H1 (cell line): Measurements from ENCODE around the gene CLEC4F. TPM values are rescaled to one million over a fixed set of nuclear protein-coding genes. Genes with fewer than 3 reads are reported as not detected.

Source experiments
- CTCF ChIA-PET: fragments of 300-600 bp; sonication (Branson Sonifier 250); formaldehyde crosslinking; loops from one replicate; lab custom pipeline; 2021; ENCODE audit not compliant: partially characterized antibody; lab: Charles Lee
- POLR2A ChIA-PET: fragments of 300-600 bp; sonication (Branson Sonifier 250); formaldehyde crosslinking; loops from one replicate; lab custom pipeline; 2021; ENCODE audit warnings: inconsistent platforms; ENCODE audit not compliant: partially characterized antibody; lab: Charles Lee
- DNase-seq, 2 experiments: peaks; one replicate each; pipeline versions ENCODE4 v3.0.0 to v3.0.0-alpha.2; 2010 to 2022; ENCODE audit warnings: low spot score in 2 of 2, low read depth in 1 of 2, mixed read lengths in 1 of 2
- FAIRE-seq: peaks from 2 replicates; lab custom pipeline; 2011; peaks lifted over from hg19 to GRCh38; lab: Jason Lieb, UNC
- H2AFZ ChIP-seq: 2 replicates; pipeline ENCODE4 v1.8.1; 2012; ENCODE audit warnings: low read length, inconsistent platforms
- H2AK5ac ChIP-seq: 2 replicates; pipeline ENCODE4 v1.6.1; 2013; ENCODE audit warnings: low read depth, low read length
- H2BK120ac ChIP-seq: replicated peaks from 2 replicates; pipeline ENCODE3; 2013; ENCODE audit warnings: low read depth, low read length, inconsistent platforms
- H2BK12ac ChIP-seq: 2 replicates; pipeline ENCODE4 v1.6.1; 2013; ENCODE audit warnings: low read depth, low read length
- H2BK15ac ChIP-seq: 2 replicates; pipeline ENCODE4 v1.6.1; 2013; ENCODE audit warnings: low read length
- H2BK20ac ChIP-seq: 2 replicates; pipeline ENCODE4 v1.6.1; 2013; ENCODE audit warnings: low read length
- H2BK5ac ChIP-seq: 2 replicates; pipeline ENCODE4 v1.6.1; 2013; ENCODE audit warnings: low read depth, low read length
- H3K14ac ChIP-seq: 2 replicates; pipeline ENCODE4 v1.6.1; 2013; ENCODE audit warnings: inconsistent platforms; ENCODE audit not compliant: insufficient read length
- H3K18ac ChIP-seq: 2 replicates; pipeline ENCODE4 v1.6.1; 2013; ENCODE audit warnings: low read length; ENCODE audit errors: extremely low read depth
- H3K23ac ChIP-seq: 2 replicates; pipeline ENCODE4 v1.6.1; 2013; ENCODE audit warnings: inconsistent platforms; ENCODE audit not compliant: insufficient read length
- H3K23me2 ChIP-seq: 2 replicates; pipeline ENCODE4 v1.6.1; 2013; ENCODE audit warnings: low read depth, low read length
- H3K27ac ChIP-seq: 2 replicates; pipeline ENCODE4 v1.6.1; 2011; ENCODE audit warnings: low read depth, low read length, inconsistent platforms
- H3K27me3 ChIP-seq, 4 experiments: replicated peaks in 1 of 4; 1 replicate in 1 of 4; 2 replicates in 3 of 4; pipeline versions ENCODE4 v1.6.1 to v1.8.1; 2011 to 2013; ENCODE audit warnings: low read length in 3 of 4, mild to moderate bottlenecking in 3 of 4, inconsistent platforms in 2 of 4, mixed read lengths in 2 of 4, moderate library complexity in 1 of 4; ENCODE audit not compliant: control insufficient read depth in 3 of 4, insufficient read depth in 3 of 4; ENCODE audit errors: extremely low read depth in 1 of 4
- H3K36me3 ChIP-seq, 4 experiments: 2 replicates each; pipeline versions ENCODE4 v1.6.1 to v1.8.1; 2011 to 2013; ENCODE audit warnings: mild to moderate bottlenecking in 4 of 4, low read length in 3 of 4, moderate library complexity in 2 of 4, control low read depth in 1 of 4, inconsistent platforms in 1 of 4; ENCODE audit not compliant: insufficient read depth in 4 of 4, control insufficient read depth in 2 of 4
- H3K4ac ChIP-seq: replicated peaks from 2 replicates; pipeline ENCODE3; 2013; ENCODE audit warnings: low read length, low read depth, mixed read lengths, inconsistent platforms; ENCODE audit not compliant: insufficient read length
- H3K4me1 ChIP-seq, 4 experiments: replicated peaks in 1 of 4; 1 replicate in 1 of 4; 2 replicates in 3 of 4; pipeline versions ENCODE4 v1.6.1 to v1.8.1; 2011 to 2013; ENCODE audit warnings: low read length in 3 of 4, inconsistent platforms in 2 of 4, mixed read lengths in 1 of 4; ENCODE audit not compliant: insufficient read depth in 4 of 4, control insufficient read depth in 3 of 4
- H3K4me2 ChIP-seq, 2 experiments: 2 replicates each; pipeline versions ENCODE4 v1.6.1 to v1.8.1; 2011 to 2013; ENCODE audit warnings: low read depth in 2 of 2, low read length in 2 of 2, control low read depth in 1 of 2, inconsistent platforms in 1 of 2, mild to moderate bottlenecking in 1 of 2; ENCODE audit not compliant: insufficient read depth in 1 of 2
- H3K4me3 ChIP-seq, 4 experiments: fragments of 200-600, 300-600 bp in 1 of 4; sonication (generic), shearing (Covaris generic), sonication (Bioruptor Twin) in 1 of 4; 2 replicates each; pipeline versions ENCODE4 v1.5.1 to v1.8.1; 2011 to 2016; ENCODE audit warnings: low read length in 4 of 4, low read depth in 3 of 4, control low read depth in 2 of 4, inconsistent platforms in 2 of 4, mild to moderate bottlenecking in 2 of 4, mixed read lengths in 1 of 4, moderate library complexity in 1 of 4; ENCODE audit not compliant: insufficient read depth in 2 of 4; ENCODE audit errors: extremely low read depth in 1 of 4
- H3K56ac ChIP-seq: replicated peaks from 2 replicates; pipeline ENCODE3; 2013; ENCODE audit warnings: low read depth, mild to moderate bottlenecking, mixed read lengths, low read length, inconsistent platforms; ENCODE audit not compliant: insufficient read length
- H3K79me1 ChIP-seq: 2 replicates; pipeline ENCODE4 v1.6.1; 2013; ENCODE audit warnings: low read depth, low read length, control low read depth
- H3K79me2 ChIP-seq, 2 experiments: 2 replicates each; pipeline versions ENCODE4 v1.6.1 to v1.8.1; 2012 to 2013; ENCODE audit warnings: low read length in 2 of 2, mild to moderate bottlenecking in 2 of 2, inconsistent platforms in 1 of 2; ENCODE audit not compliant: insufficient read depth in 2 of 2, control insufficient read depth in 1 of 2
- H3K9ac ChIP-seq, 4 experiments: replicated peaks in 1 of 4; 1 replicate in 1 of 4; 2 replicates in 3 of 4; pipeline versions ENCODE4 v1.6.1 to v1.8.1; 2011 to 2013; ENCODE audit warnings: low read depth in 3 of 4, low read length in 3 of 4, control low read depth in 2 of 4, mild to moderate bottlenecking in 2 of 4, moderate library complexity in 2 of 4, inconsistent platforms in 1 of 4; ENCODE audit errors: extremely low read depth in 1 of 4
- H3K9me3 ChIP-seq, 2 experiments: 2 replicates each; pipeline versions ENCODE4 v1.6.1 to v1.8.1; 2012 to 2013; ENCODE audit warnings: mild to moderate bottlenecking in 2 of 2, moderate library complexity in 2 of 2, control low read depth in 1 of 2, inconsistent platforms in 1 of 2, low read depth in 1 of 2, low read length in 1 of 2, mixed read lengths in 1 of 2; ENCODE audit not compliant: insufficient read depth in 2 of 2
- H4K20me1 ChIP-seq, 2 experiments: replicated peaks in 1 of 2; 2 replicates each; pipeline versions ENCODE3 to v1.8.1; 2011 to 2013; ENCODE audit warnings: inconsistent platforms in 2 of 2, low read length in 2 of 2, mild to moderate bottlenecking in 1 of 2; ENCODE audit not compliant: insufficient read depth in 2 of 2, control insufficient read depth in 1 of 2
- H4K5ac ChIP-seq: 2 replicates; pipeline ENCODE4 v1.6.1; 2013; ENCODE audit warnings: low read length, low read depth, mixed read lengths, inconsistent platforms; ENCODE audit not compliant: insufficient read length
- H4K8ac ChIP-seq: 2 replicates; pipeline ENCODE4 v1.8.0; 2013; ENCODE audit warnings: mild to moderate bottlenecking, moderate library complexity, low read length, inconsistent platforms; ENCODE audit not compliant: insufficient read depth; ENCODE audit errors: extremely low read depth
- H4K91ac ChIP-seq: replicated peaks from 2 replicates; pipeline ENCODE3; 2013; ENCODE audit warnings: low read length, mixed read lengths, inconsistent platforms; ENCODE audit not compliant: insufficient read length
- CHD1 ChIP-seq: IDR thresholded peaks from 2 replicates; pipeline ENCODE4 v1.6.1; 2012; ENCODE audit warnings: low read depth, low read length, improper control_type of control experiment
- EZH2 ChIP-seq: fragments of 200-600 bp; sonication (generic); IDR thresholded peaks from 2 replicates; pipeline ENCODE4 v1.7.1; 2012; ENCODE audit warnings: low read depth, mild to moderate bottlenecking, moderate library complexity, low read length, inconsistent platforms; ENCODE audit not compliant: severe bottlenecking
- JUN ChIP-seq: IDR thresholded peaks from 2 replicates; pipeline ENCODE4 v1.6.1; 2011; ENCODE audit warnings: low read depth, mild to moderate bottlenecking, improper control_type of control experiment, low read length
- POLR2AphosphoS5 ChIP-seq: IDR thresholded peaks from 2 replicates; pipeline ENCODE4 v1.6.1; 2011; ENCODE audit warnings: low read depth, low read length
- POU5F1 ChIP-seq: IDR thresholded peaks from 2 replicates; pipeline ENCODE4 v1.6.1; 2011; ENCODE audit warnings: low read depth, mild to moderate bottlenecking, low read length, moderate library complexity
- RAD21 ChIP-seq, 2 experiments: IDR thresholded peaks in 1 of 2; conservative IDR thresholded peaks in 1 of 2; 2 replicates each; pipeline ENCODE4 v1.6.1; 2011; ENCODE audit warnings: low read depth in 2 of 2, low read length in 2 of 2, improper control_type of control experiment in 1 of 2, inconsistent platforms in 1 of 2, mild to moderate bottlenecking in 1 of 2, moderate library complexity in 1 of 2
- SIRT6 ChIP-seq: IDR thresholded peaks from one replicate; pipeline ENCODE4 v1.7.1; 2012; ENCODE audit warnings: low read length, inconsistent platforms
- WGBS, 2 experiments: shearing (Covaris generic) in 1 of 2; methylation state at CpG; one replicate each; pipeline versions ENCODE4 v1.1.6 to v1.1.7; 2013 to 2015; ENCODE audit warnings: low lambda C conversion rate in 2 of 2, mixed read lengths in 2 of 2, inconsistent platforms in 1 of 2, low coverage in 1 of 2, missing lambda C conversion rate in 1 of 2; ENCODE audit not compliant: insufficient replicate concordance in 2 of 2, insufficient coverage in 1 of 2, insufficient read length in 1 of 2; ENCODE audit errors: extremely low coverage in 1 of 2, missing lambda C conversion rate in 1 of 2; 5-methylcytosine and 5-hydroxymethylcytosine counted together
- polyA plus RNA-seq, 7 experiments: library from polyadenylated mRNA; depleted of rRNA in 3 of 7; stranded (reverse) in 5 of 7; unstranded in 2 of 7; fragments of >200 nt in 5 of 7; fragments of 200-250 nt in 2 of 7; gene quantifications; 1 replicate in 5 of 7; 2 replicates in 1 of 7; 4 replicates in 1 of 7; pipeline versions ENCODE4 v1.2.1 to v1.2.3, GENCODE V29; 2011 to 2013; ENCODE audit warnings: missing spikeins in 2 of 7, mixed read lengths in 2 of 7
- total RNA-seq: library from RNA; stranded (reverse); fragmentation: NEBNext Ultra II Directional; extraction: Animal tissue kit (Norgen Biotek cat#: 25700); gene quantifications from 2 replicates; pipeline ENCODE4 v1.2.1, GENCODE V29; 2021
- TF ChIP-seq, protein P1 (sequence below), 3 experiments: IDR thresholded peaks; 1 replicate in 2 of 3; 2 replicates in 1 of 3; pipeline versions ENCODE4 v1.5.1 to v1.6.1; 2011; ENCODE audit warnings: low read length in 3 of 3, mild to moderate bottlenecking in 3 of 3, inconsistent platforms in 2 of 3, low read depth in 1 of 3, moderate library complexity in 1 of 3; ENCODE audit not compliant: insufficient read depth in 1 of 3; ENCODE audit errors: control extremely low read depth in 1 of 3

Gene CLEC4F
- total and polyA plus RNA-seq, 2 of the 8 experiments (the other 6 are each of a cell fraction or from before 2014, with no cell fraction given) = not detected

DNA sequence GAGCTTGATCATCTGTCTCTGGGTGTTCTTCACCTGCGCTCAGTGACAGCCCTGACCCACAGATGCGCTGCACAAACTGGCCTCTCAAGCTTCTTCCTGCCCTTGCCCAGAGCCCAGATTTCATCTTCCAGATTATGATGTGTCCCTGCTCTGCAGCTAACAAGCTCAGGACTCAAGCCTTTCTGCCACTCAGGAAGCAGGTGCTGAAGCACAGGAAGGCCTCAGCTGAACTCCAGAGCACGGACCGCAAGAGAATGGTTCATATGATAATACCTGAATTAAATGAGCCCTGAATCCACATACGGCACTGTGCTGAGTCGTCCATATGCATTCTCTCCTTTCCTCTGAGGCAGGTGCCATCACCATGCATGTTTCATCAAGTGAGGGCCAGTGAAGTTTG lies 11.5 kb upstream of the CLEC4F start:
- Histone ChIP-seq H2BK12ac (no peak overlapping the region), H3K56ac (no peak overlapping the region), H2BK5ac (no peak overlapping the region), H3K4me3 (no peak overlapping the region), H2AFZ (no peak overlapping the region), H3K79me1 (no peaks in the 10 kb centered on the region), H3K9ac (no peak overlapping the region), H3K27ac (no peak overlapping the region), H2AK5ac (no peak overlapping the region), H3K79me2 (no peaks in the 10 kb centered on the region), H2BK15ac (no peak overlapping the region), H2BK20ac (no peak overlapping the region), H3K23ac (no peak overlapping the region), H3K9me3 (no peaks in the 10 kb centered on the region), H2BK120ac (no peak overlapping the region), H3K4ac (no peak overlapping the region), H3K36me3 (no peaks in the 10 kb centered on the region), H3K27me3 (peaks cover 0 to 2% (median under 1%) of the 10 kb centered on the region in 4 experiments; a peak in 2 of 7 replicates), H4K91ac (no peak overlapping the region), H4K8ac (no peak overlapping the region), H3K4me1 (peaks cover 0 to 5% (median 2%) of the 10 kb centered on the region in 4 experiments; a peak in 4 of 7 replicates), H4K5ac (no peak overlapping the region), H4K20me1 (no peaks in the 10 kb centered on the region), H3K14ac (no peak overlapping the region), H3K23me2 (no peaks in the 10 kb centered on the region), H3K18ac (no peak overlapping the region), H3K4me2 (no peak overlapping the region)
- no peak for FAIRE-seq
- peak in 1 of 2 experiments; percentile 35 for DNase-seq
- no peak for TF ChIP-seq EZH2
- TF ChIP-seq SIRT6 = no peak
- TF ChIP-seq RAD21 (IDR thresholded peaks at IDR 0.05 in 1 of 2, conservative IDR thresholded peaks at IDR 0.05 in 1 of 2; ENCODE audit: low read depth in 2 of 2, low read length in 2 of 2) = no peak
- no peak for TF ChIP-seq POU5F1
- TF ChIP-seq JUN = no peak
- TF ChIP-seq, protein P1, sequence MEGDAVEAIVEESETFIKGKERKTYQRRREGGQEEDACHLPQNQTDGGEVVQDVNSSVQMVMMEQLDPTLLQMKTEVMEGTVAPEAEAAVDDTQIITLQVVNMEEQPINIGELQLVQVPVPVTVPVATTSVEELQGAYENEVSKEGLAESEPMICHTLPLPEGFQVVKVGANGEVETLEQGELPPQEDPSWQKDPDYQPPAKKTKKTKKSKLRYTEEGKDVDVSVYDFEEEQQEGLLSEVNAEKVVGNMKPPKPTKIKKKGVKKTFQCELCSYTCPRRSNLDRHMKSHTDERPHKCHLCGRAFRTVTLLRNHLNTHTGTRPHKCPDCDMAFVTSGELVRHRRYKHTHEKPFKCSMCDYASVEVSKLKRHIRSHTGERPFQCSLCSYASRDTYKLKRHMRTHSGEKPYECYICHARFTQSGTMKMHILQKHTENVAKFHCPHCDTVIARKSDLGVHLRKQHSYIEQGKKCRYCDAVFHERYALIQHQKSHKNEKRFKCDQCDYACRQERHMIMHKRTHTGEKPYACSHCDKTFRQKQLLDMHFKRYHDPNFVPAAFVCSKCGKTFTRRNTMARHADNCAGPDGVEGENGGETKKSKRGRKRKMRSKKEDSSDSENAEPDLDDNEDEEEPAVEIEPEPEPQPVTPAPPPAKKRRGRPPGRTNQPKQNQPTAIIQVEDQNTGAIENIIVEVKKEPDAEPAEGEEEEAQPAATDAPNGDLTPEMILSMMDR (IDR thresholded peaks at IDR 0.05; ENCODE audit: control extremely low read depth in 1 of 3, insufficient read depth in 1 of 3, low read depth in 1 of 3, low read length in 3 of 3) = no peak
- no peak for TF ChIP-seq POLR2AphosphoS5
- TF ChIP-seq CHD1 = no peak
- WGBS, 2 experiments = 90% methylated on average over 6 of the region's 6 CpGs; no CpG with 5 or more reads in 1 of the 2 experiments
- ChIA-PET CTCF (interaction anchor here (0.8 to 1.2 kb wide), 4 partner anchors 32 to 124 kb away, joined by 3 read pairs; no protein-coding TSS in a partner anchor), POLR2A (no interaction called here)
